ENCODE measurements around the gene SCARB1. TPM values are rescaled to one million over a fixed set of nuclear protein-coding genes. Genes with fewer than 3 reads are reported as not detected.

The SCARB1 gene
- total RNA-seq, 2 donors from 2014 or later, result 16.5 to 18.9 TPM

DNA sequence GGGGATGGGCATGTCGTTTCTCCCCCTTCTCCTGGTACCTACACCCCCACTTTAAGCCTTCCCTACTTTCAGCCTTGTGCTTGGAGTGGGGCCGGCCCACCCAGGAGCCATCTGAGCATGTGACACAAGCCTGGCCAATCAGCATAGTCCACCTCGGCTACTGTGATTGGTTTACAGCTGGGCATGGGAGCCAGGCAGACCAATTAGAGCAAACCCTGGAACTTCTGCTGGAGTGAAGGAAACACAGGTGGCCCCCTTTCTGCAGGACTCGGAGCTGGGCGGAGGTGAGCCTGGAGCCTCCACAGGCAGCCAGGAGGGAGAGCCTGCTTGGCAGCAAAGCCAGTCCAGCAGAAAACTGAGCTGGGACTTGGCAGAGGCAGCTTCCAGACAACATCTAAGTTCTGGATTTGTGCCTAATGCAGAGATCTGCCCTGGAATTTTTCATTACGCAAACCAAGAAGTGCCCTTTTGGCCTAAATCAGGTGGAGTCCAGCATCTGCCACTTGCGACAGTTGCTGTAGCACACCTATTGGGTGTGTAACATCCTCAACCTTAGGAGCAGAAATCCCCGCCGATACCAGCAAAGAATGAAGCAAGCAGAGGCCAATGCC is 59.5 kb downstream of the SCARB1 start:
- peak; percentile 72 for ATAC-seq
- peak in 2 of 7 experiments; percentile 11 to 17 for TF ChIP-seq CTCF (IDR thresholded peaks at IDR 0.05)
- no peak for TF ChIP-seq POLR2A (IDR thresholded peaks at IDR 0.05)
- DNase-seq, result peak; percentile 26 to 67 (median 55)
- no peaks in the 10 kb centered on the region for H3K9me3 ChIP-seq
- peaks cover 10% of the 10 kb centered on the region for H3K4me1 ChIP-seq
- H3K4me3 ChIP-seq, result no peak overlapping the region
- no peaks in the 10 kb centered on the region for H3K36me3 ChIP-seq (replicated peaks in 1 of 2; ENCODE audit: insufficient read depth in 1 of 2, low read depth in 2 of 2)
- H3K27me3 ChIP-seq, result no peaks in the 10 kb centered on the region
- 51 to 88% methylated on average over 6 to 9 of the region's 9 CpGs for WGBS, 2 donors
- intact Hi-C loops (cut with DNase I), result no loop called here
- peak overlapping the region in 2 of 4 donors; percentile 1 to 25 for H3K27ac ChIP-seq

- no peak overlapping the region for H3K4me3 ChIP-seq
- no peak for TF ChIP-seq CTCF (IDR thresholded peaks at IDR 0.05)
- no peak for TF ChIP-seq POLR2A (IDR thresholded peaks at IDR 0.05)
- ATAC-seq, result no peak
- H3K27me3 ChIP-seq, result no peaks in the 10 kb centered on the region
- no peaks in the 10 kb centered on the region for H3K9me3 ChIP-seq
- DNase-seq, result no peak
- no peaks in the 10 kb centered on the region for H3K36me3 ChIP-seq (replicated peaks in 1 of 2; ENCODE audit: insufficient read depth in 1 of 2, low read depth in 2 of 2)
- H3K27ac ChIP-seq, result no peak overlapping the region
- 91 to 93% methylated on average over 13 to 14 of the region's 14 CpGs for WGBS, 2 donors
- H3K4me1 ChIP-seq, result peaks cover 10% of the 10 kb centered on the region
- intact Hi-C loops (cut with DNase I), result no loop called here
These were observed 61.3 kb downstream of the SCARB1 start for GRCh38 chr12:124802361-124802760.

- Histone ChIP-seq H3K4me3 (no peak overlapping the region), H3K27ac (no peak overlapping the region), H3K9me3 (no peaks in the 10 kb centered on the region), H3K27me3 (no peaks in the 10 kb centered on the region), H3K36me3 (replicated peaks in 1 of 2; ENCODE audit: insufficient read depth in 1 of 2, low read depth in 2 of 2) (no peaks in the 10 kb centered on the region), H3K4me1 (peaks cover 10% of the 10 kb centered on the region)
- DNase-seq (no peak), ATAC-seq (no peak)
- TF ChIP-seq POLR2A (IDR thresholded peaks at IDR 0.05) (no peak), CTCF (IDR thresholded peaks at IDR 0.05) (no peak)
- intact Hi-C loops (cut with DNase I), result no loop called here
- 91 to 92% methylated on average over 12 of the region's 12 CpGs for WGBS, 2 donors
These were observed 63.2 kb downstream of the SCARB1 start for GRCh38 chr12:124800506-124800905.

GRCh38 chr12:124797321-124797720 is 66.3 kb downstream of the SCARB1 start:
- H3K9me3 ChIP-seq, result no peaks in the 10 kb centered on the region
- intact Hi-C loops (cut with DNase I), result no loop called here
- H3K4me3 ChIP-seq, result no peak overlapping the region
- H3K27ac ChIP-seq, result no peak overlapping the region
- DNase-seq (no peak), ATAC-seq (no peak)
- H3K4me1 ChIP-seq, result no peaks in the 10 kb centered on the region
- TF ChIP-seq CTCF (IDR thresholded peaks at IDR 0.05), result no peak
- no peak for TF ChIP-seq POLR2A (IDR thresholded peaks at IDR 0.05)
- H3K27me3 ChIP-seq, result no peaks in the 10 kb centered on the region
- 69 to 75% methylated on average over 13 of the region's 13 CpGs for whole genome bisulfite sequencing, 2 donors
- no peaks in the 10 kb centered on the region for H3K36me3 ChIP-seq (replicated peaks in 1 of 2; ENCODE audit: insufficient read depth in 1 of 2, low read depth in 2 of 2)

DNA sequence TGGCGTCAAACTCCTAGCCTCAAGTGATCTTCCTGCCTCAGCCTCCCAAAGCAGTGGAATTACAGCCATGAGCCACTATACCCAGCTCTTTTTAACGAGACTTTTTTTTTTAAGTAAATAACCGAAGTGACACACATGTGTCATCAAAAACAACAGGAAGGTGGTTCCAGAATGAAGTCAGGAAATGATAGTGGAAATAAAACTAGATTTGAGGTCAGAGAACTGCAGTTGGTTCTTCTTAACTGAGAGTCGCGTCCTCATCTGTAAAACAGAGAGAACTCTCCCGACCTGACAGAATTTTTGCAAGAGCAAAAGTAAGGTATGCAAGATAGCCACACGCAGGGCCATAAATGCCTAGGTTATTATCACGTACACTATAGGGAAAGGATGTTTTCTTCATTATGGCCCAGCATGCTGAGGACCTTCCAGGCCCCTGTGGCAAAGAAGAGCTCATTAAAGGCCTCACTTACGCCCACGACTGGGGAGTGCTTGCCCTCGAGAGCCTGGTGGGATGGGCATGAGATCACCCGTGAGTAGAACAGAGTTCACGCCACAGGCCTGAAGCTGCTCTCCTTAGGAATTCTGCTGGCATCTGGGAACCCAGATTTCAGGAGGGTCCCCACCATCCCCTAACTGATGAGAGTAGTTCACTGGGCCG is 67.2 kb downstream of the SCARB1 start:
- TF ChIP-seq POLR2A (IDR thresholded peaks at IDR 0.05) (no peak), CTCF (IDR thresholded peaks at IDR 0.05) (no peak)
- no peak for ATAC-seq

More for the DNA sequence above, 67.2 kb downstream of the SCARB1 start:
- no peaks in the 10 kb centered on the region for H3K4me1 ChIP-seq
- intact Hi-C loops (cut with DNase I), result no loop called here
- H3K27ac ChIP-seq, result no peak overlapping the region
- H3K27me3 ChIP-seq, result no peaks in the 10 kb centered on the region
- H3K36me3 ChIP-seq (replicated peaks in 1 of 2; ENCODE audit: insufficient read depth in 1 of 2, low read depth in 2 of 2), result no peaks in the 10 kb centered on the region
- DNase-seq, result no peak
- no peak overlapping the region for H3K4me3 ChIP-seq
- WGBS, 2 donors, result 79 to 85% methylated on average over 10 to 14 of the region's 14 CpGs
- no peaks in the 10 kb centered on the region for H3K9me3 ChIP-seq

Measured in body of pancreas (tissue), 4 donors.